ENCODE data around the gene BRF1.

DNA sequence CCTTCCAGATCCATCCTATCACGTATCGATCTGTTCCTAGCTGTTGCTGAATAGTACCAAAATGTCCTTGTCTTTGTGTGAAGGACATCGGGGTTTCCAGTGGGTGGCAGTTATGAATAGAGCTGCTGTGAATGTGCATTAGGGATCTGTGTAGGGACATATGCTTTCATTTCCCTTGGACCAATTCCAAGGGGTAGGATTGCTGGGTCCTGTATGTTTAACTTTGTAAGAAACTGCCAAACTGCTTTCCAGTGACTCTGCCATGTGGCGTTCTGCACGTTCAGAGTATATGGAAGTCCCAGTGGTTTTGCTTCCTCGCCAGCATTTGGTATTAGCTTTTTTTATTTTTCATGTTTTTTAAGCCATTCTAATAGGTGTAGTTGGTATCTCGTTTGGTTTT, 42.4 kb upstream of the BRF1 start:
- TF ChIP-seq, protein P1, sequence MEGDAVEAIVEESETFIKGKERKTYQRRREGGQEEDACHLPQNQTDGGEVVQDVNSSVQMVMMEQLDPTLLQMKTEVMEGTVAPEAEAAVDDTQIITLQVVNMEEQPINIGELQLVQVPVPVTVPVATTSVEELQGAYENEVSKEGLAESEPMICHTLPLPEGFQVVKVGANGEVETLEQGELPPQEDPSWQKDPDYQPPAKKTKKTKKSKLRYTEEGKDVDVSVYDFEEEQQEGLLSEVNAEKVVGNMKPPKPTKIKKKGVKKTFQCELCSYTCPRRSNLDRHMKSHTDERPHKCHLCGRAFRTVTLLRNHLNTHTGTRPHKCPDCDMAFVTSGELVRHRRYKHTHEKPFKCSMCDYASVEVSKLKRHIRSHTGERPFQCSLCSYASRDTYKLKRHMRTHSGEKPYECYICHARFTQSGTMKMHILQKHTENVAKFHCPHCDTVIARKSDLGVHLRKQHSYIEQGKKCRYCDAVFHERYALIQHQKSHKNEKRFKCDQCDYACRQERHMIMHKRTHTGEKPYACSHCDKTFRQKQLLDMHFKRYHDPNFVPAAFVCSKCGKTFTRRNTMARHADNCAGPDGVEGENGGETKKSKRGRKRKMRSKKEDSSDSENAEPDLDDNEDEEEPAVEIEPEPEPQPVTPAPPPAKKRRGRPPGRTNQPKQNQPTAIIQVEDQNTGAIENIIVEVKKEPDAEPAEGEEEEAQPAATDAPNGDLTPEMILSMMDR (IDR thresholded peaks at IDR 0.05) = no peak
- no peak for TF ChIP-seq POLR2A (IDR thresholded peaks at IDR 0.05)

Measured in testis (tissue), 2 donors.